ENCODE measurements around the gene ATXN10.
"Not testable (repeated sequence)": the region's sequence is repeated elsewhere in the genome, so short reads cannot be mapped to it uniquely, and the experiment has no call there.

ATXN10 gene

DNA sequence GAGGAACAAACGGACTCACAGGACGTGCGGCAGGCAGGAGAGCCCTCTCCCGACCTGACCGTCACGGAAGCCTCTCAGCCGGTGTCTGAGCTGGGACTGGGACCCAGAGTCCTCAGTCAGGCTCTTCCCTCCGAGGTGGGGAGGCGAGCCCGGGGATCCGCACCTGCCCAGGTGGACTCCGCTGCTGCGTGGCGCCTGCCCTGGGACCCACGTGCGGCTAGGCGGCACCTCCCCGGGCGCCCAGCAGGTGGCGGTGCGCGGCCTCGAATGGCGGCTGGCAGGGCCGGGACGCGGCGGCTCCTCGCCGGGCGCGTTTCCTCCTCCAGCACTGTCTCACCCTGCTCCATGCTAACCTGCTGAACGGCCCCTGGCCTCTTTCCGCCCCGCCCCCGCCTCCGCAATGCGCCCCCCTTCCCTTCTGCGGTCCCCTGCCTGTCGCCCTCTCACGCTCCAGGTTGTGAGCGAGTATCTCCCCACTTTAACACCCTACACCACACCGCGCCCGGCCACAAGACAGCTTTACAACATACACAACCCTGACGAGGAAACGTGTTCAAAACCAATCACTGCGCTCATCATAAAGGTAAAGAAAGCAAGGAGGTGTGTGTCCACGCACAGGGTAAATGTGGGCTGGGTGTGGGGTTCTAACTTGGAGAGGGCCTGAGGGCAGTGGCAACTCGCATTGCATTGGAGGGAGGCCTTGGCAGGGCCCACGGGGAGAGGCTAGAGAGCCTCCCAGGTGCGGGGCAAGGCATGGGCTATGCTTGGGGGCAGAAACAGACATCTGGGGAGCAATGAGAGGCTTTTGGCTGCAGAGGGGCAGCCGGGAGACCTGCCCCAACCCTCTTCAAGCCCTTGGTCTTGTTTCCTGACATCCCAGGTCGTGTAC lies 25.9 kb upstream of the ATXN10 start:
- Histone ChIP-seq H3K9me3 (ENCODE audit: low read length) (no peaks in the 10 kb centered on the region), H3K4me3 (ENCODE audit: low read depth in 1 of 2, low read length in 2 of 2) (no peak overlapping the region)

DNA sequence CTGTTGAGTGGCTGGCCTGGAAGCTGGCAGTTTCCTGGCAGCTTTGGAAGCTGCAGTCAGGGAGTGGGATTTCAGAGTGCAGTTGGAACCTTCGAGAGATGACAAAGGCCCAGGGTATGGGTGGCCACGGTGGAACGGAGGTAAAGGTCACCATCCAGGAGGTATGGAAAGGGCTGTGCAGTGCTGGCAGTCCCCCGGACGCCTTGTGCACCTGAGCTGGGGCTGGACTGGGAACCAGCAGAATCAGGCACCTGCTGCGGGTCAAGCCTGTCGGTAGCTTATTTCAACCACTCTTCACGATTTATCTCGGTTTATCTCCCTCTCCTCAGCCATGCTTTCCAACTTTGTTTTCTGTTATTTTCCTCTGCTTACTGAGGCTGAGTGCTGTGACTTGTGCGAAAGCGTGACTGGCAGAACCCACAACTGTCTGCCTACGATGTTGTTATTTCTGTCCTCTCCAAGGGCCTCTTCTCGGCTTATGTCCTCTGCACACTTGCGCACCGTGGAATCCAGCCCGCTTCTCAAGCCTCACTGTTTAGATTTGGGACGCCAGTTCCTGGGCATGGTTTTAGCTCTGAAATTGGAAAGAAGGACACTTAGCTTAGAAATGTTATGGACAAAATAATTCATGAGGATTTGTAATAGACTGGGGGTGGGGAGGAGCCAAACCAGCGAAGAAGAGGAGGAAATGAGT lies 24.0 kb upstream of the ATXN10 start:
- H3K9ac ChIP-seq (ENCODE audit: low read length): no peak overlapping the region
- H3K4me3 ChIP-seq (ENCODE audit: low read depth in 1 of 2, low read length in 2 of 2): no peak overlapping the region
- H3K9me3 ChIP-seq (ENCODE audit: low read length): no peaks in the 10 kb centered on the region
- no peaks in the 10 kb centered on the region for H3K4me1 ChIP-seq (ENCODE audit: insufficient read depth, low read length)
- no peaks in the 10 kb centered on the region for H3K36me3 ChIP-seq (ENCODE audit: insufficient read depth, low read length)
- H3K27me3 ChIP-seq (ENCODE audit: control insufficient read depth in 1 of 2, insufficient read depth in 2 of 2, low read length in 2 of 2): peaks cover 0 to 12% of the 10 kb centered on the region in 2 donors
- H3K27ac ChIP-seq (ENCODE audit: low read depth, low read length): no peak overlapping the region

More for the DNA sequence above, 25.9 kb upstream of the ATXN10 start:
- Histone ChIP-seq H3K4me1 (ENCODE audit: insufficient read depth, low read length) (no peaks in the 10 kb centered on the region), H3K36me3 (ENCODE audit: insufficient read depth, low read length) (no peaks in the 10 kb centered on the region), H3K27me3 (ENCODE audit: control insufficient read depth in 1 of 2, insufficient read depth in 2 of 2, low read length in 2 of 2) (peaks cover 0 to 12% of the 10 kb centered on the region in 2 donors), H3K27ac (ENCODE audit: low read depth, low read length) (no peak overlapping the region), H3K9ac (ENCODE audit: low read length) (no peak overlapping the region)

DNA sequence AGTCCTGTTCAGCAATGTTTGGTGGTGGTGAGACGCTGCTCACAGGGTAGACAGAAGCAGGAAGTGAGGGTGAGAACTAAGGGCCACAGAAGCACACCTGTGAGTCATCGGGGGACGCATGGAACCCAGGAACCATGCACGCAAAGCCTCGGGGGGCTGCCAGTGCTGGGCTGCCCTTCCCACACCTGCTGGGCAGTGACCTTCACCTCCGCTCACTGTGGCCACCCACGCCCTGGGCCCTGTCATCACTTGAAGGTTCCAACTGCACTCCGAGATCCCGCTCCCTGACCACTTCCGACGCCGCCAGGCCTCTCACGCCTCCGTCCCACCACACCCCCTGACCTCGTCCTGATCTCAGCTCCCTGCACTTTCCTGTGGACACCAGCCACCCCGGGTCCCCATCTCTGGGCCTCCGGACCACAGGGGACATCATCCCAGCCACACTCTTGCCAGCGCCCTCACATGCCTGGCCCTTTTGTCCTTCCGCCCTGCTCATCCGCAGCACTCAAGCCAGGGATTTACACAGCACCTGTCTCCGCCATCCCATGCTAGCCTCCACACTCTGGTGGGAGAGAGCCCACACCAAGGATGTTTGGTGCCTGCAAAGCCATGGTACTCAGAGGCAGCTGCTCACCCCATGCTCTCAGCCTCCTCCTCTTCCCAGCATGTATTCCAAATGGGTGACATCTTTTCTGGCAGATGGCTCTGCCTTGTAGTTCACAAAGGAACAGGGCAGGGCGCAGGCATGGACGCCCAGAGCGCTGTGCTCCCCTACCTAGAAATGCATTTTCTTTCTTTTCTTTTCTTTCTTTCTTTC lies 23.1 kb upstream of the ATXN10 start:
- H3K9ac ChIP-seq (ENCODE audit: low read length): no peak overlapping the region
- H3K4me1 ChIP-seq (ENCODE audit: insufficient read depth, low read length): no peaks in the 10 kb centered on the region
- no peak overlapping the region for H3K27ac ChIP-seq (ENCODE audit: low read depth, low read length)
- no peaks in the 10 kb centered on the region for H3K9me3 ChIP-seq (ENCODE audit: low read length)
- H3K27me3 ChIP-seq (ENCODE audit: control insufficient read depth in 1 of 2, insufficient read depth in 2 of 2, low read length in 2 of 2): peaks cover 0 to 12% of the 10 kb centered on the region in 2 donors
- H3K36me3 ChIP-seq (ENCODE audit: insufficient read depth, low read length): no peaks in the 10 kb centered on the region
- no peak overlapping the region for H3K4me3 ChIP-seq (ENCODE audit: low read depth in 1 of 2, low read length in 2 of 2)

DNA sequence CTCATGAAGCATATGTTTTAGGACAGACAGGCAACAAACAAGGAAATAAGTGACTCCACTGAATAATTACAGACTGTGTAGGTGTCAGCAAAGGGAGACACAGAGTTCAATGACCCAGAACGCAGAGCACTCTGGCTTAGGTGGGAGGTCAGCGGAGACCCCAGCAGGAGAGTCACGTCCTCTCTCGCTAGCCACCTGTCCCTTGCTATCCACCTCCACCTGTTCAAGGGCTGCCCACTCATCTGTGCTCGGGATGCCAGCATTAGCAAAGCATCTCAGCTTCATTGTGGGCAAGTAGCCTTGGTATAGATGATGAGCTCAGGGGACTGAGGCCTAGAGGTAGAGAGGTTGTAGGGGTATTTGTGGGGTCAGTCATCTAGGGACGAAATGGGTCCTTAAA lies 21.8 kb upstream of the ATXN10 start:
- Histone ChIP-seq H3K9ac (ENCODE audit: low read length) (no peak overlapping the region), H3K36me3 (ENCODE audit: insufficient read depth, low read length) (no peaks in the 10 kb centered on the region), H3K9me3 (ENCODE audit: low read length) (no peaks in the 10 kb centered on the region), H3K27me3 (ENCODE audit: control insufficient read depth in 1 of 2, insufficient read depth in 2 of 2, low read length in 2 of 2) (peaks cover 0 to 12% of the 10 kb centered on the region in 2 donors), H3K4me3 (ENCODE audit: low read depth in 1 of 2, low read length in 2 of 2) (no peak overlapping the region), H3K4me1 (ENCODE audit: insufficient read depth, low read length) (no peaks in the 10 kb centered on the region), H3K27ac (ENCODE audit: low read depth, low read length) (no peak overlapping the region)

DNA sequence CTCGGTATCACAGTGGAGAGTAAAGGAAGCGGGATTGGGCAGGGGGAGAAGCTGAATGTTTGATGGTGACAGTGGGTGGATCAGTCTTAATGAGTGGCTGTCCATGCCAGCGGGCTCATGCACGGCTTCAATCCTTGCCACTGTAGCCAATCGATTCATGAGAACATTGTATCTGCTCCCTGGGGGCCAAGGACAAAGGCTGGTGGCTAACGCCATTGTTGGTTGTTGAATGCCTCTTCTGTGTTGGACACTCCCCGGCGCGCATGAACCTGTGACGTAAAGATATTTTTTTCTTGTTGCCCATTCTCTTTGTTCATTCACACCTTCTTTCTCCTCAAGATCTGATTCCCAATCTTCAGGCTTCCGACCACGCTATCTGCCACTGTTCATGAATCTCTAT lies 20.9 kb upstream of the ATXN10 start:
- no peak overlapping the region for H3K9ac ChIP-seq (ENCODE audit: low read length)
- no peaks in the 10 kb centered on the region for H3K4me1 ChIP-seq (ENCODE audit: insufficient read depth, low read length)
- H3K27me3 ChIP-seq (ENCODE audit: control insufficient read depth in 1 of 2, insufficient read depth in 2 of 2, low read length in 2 of 2): peaks cover 0 to 4% of the 10 kb centered on the region in 2 donors
- H3K36me3 ChIP-seq (ENCODE audit: insufficient read depth, low read length): no peaks in the 10 kb centered on the region
- no peaks in the 10 kb centered on the region for H3K9me3 ChIP-seq (ENCODE audit: low read length)
- no peak overlapping the region for H3K27ac ChIP-seq (ENCODE audit: low read depth, low read length)
- no peak overlapping the region for H3K4me3 ChIP-seq (ENCODE audit: low read depth in 1 of 2, low read length in 2 of 2)

DNA sequence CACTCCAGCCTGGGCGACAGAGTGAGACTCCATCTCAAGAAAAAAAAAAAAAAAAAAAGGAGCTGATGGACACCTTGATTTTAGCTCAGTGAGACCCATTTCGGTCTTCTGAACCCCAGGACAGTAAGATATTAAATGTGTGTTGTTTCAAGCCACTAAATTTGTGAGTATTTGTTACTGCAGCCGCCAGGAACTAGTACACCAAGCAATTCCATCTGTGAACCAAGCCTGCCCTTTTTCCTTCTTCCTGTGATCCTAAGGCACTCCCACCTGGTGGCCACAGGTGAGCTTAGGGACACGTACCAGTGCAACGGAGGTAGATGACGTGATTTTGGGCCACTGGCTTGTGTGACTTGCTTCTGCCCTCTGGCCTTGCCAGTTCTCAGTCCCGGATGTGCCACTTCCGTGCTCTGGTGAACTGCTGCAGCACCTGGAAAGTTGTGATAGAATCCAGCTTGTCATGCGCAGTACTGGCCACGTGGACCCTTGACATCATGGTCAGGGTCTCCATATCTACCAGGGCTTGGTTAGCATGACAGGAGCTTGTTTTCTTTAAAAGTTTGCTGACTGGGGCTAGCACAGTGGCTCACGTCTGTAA lies 19.6 kb upstream of the ATXN10 start:
- Histone ChIP-seq H3K27me3 (ENCODE audit: control insufficient read depth in 1 of 2, insufficient read depth in 2 of 2, low read length in 2 of 2) (no peaks in the 10 kb centered on the region), H3K4me1 (ENCODE audit: insufficient read depth, low read length) (no peaks in the 10 kb centered on the region), H3K27ac (ENCODE audit: low read depth, low read length) (no peak overlapping the region), H3K9ac (ENCODE audit: low read length) (no peak overlapping the region), H3K9me3 (ENCODE audit: low read length) (no peaks in the 10 kb centered on the region), H3K4me3 (ENCODE audit: low read depth in 1 of 2, low read length in 2 of 2) (no peak overlapping the region), H3K36me3 (ENCODE audit: insufficient read depth, low read length) (no peaks in the 10 kb centered on the region)

DNA sequence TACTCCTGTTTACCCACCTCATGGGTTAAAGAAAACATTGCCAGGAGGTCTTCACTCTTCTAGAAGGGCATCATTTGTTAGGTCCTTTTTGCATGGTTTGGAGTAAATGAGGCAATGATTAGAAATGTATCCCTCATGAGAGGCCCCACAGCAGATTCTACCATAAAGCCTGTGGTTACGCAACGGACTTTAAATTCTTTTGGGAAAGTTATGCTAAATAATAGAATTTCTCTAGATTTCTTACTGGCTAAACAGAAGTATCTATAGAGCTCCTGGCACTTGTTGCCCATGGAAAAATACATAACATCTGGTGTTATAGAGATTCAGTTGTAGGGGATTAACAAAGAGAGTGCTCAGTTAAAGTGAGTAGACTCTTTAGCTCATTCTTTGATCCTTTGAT lies 15.1 kb upstream of the ATXN10 start:
- no peak overlapping the region for H3K9ac ChIP-seq (ENCODE audit: low read length)
- no peak overlapping the region for H3K4me3 ChIP-seq (ENCODE audit: low read depth in 1 of 2, low read length in 2 of 2)
- no peaks in the 10 kb centered on the region for H3K36me3 ChIP-seq (ENCODE audit: insufficient read depth, low read length)
- H3K4me1 ChIP-seq (ENCODE audit: insufficient read depth, low read length): no peaks in the 10 kb centered on the region
- no peaks in the 10 kb centered on the region for H3K27me3 ChIP-seq (ENCODE audit: control insufficient read depth in 1 of 2, insufficient read depth in 2 of 2, low read length in 2 of 2)
- no peaks in the 10 kb centered on the region for H3K9me3 ChIP-seq (ENCODE audit: low read length)
- H3K27ac ChIP-seq (ENCODE audit: low read depth, low read length): no peak overlapping the region

DNA sequence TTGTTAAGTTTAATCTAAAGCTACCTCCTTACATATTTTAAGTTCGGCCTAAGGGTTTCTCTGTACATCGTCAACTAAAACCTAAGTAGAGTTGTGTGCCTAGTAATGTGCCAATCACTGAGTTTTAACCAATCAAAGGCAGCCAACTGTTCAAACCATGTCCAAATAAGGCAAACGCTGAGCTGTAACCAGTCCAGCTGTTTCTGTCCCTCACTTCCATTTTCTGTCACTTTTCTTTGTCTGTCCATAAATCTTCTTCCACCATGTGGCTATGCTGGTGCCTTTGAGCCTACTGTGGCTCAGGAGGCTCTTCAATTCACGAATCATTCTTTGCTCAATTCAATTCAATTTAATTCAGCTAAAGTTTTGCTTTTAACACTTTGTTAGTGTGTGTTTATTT lies 13.9 kb upstream of the ATXN10 start:
- Histone ChIP-seq H3K4me3 (ENCODE audit: low read depth in 1 of 2, low read length in 2 of 2) (no peak overlapping the region), H3K9me3 (ENCODE audit: low read length) (no peaks in the 10 kb centered on the region), H3K36me3 (ENCODE audit: insufficient read depth, low read length) (no peaks in the 10 kb centered on the region), H3K9ac (ENCODE audit: low read length) (no peak overlapping the region), H3K4me1 (ENCODE audit: insufficient read depth, low read length) (no peaks in the 10 kb centered on the region), H3K27ac (ENCODE audit: low read depth, low read length) (no peak overlapping the region), H3K27me3 (ENCODE audit: control insufficient read depth in 1 of 2, insufficient read depth in 2 of 2, low read length in 2 of 2) (no peaks in the 10 kb centered on the region)

DNA sequence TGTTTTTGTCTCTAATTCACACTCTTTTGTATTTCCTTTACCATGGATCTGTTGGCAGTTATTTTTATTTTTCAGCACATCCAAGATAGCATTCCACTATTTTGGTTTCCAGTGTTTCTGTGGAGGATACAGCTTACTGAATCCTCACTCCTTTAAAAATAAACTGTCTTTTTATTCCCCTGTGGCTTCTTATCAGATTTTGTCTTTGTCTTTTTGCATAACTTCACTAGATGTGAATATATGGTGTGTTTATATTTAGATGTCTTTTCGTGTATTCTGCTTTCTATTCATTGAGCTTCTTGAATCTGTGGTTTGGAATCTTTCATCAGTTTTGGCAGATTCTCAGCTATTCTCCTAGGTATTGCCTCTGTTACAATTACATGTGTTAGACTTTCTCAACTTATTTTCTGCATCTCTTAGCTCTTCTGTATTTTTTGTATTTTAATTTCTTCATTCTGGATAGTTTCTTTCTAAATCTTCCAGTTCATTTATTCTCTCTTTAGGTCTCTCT lies 7.4 kb upstream of the ATXN10 start:
- Histone ChIP-seq H3K9ac (ENCODE audit: low read length) (no peak overlapping the region), H3K27ac (ENCODE audit: low read depth, low read length) (no peak overlapping the region), H3K4me3 (ENCODE audit: low read depth in 1 of 2, low read length in 2 of 2) (no peak overlapping the region), H3K27me3 (ENCODE audit: control insufficient read depth in 1 of 2, insufficient read depth in 2 of 2, low read length in 2 of 2) (no peaks in the 10 kb centered on the region), H3K4me1 (ENCODE audit: insufficient read depth, low read length) (no peaks in the 10 kb centered on the region), H3K9me3 (ENCODE audit: low read length) (no peaks in the 10 kb centered on the region), H3K36me3 (ENCODE audit: insufficient read depth, low read length) (no peaks in the 10 kb centered on the region)

DNA sequence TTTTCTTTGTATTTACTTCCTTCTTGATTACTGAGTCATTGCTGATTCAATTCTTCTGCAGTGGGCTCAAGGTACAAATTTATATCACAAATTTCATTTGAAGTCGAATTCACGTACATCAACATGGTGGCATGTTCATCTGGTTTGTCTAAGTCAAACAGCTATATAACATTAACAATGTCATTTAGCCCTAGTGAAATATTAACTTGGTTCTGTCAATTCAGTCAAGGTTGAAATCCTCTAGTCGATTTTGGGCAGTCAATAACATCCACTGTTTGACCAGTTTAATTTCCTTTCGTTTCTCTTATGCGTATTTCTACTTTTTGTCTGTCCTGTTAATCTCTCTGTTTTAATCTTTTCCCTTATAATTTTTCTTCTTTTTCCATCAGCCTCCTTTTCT lies 4.1 kb upstream of the ATXN10 start:
- H3K9me3 ChIP-seq (ENCODE audit: low read length): no peaks in the 10 kb centered on the region
- no peak overlapping the region for H3K9ac ChIP-seq (ENCODE audit: low read length)
- H3K36me3 ChIP-seq (ENCODE audit: insufficient read depth, low read length): no peaks in the 10 kb centered on the region
- H3K27me3 ChIP-seq (ENCODE audit: control insufficient read depth in 1 of 2, insufficient read depth in 2 of 2, low read length in 2 of 2): no peaks in the 10 kb centered on the region
- peaks cover 5% of the 10 kb centered on the region for H3K4me1 ChIP-seq (ENCODE audit: insufficient read depth, low read length)
- H3K27ac ChIP-seq (ENCODE audit: low read depth, low read length): no peak overlapping the region
- no peak overlapping the region for H3K4me3 ChIP-seq (ENCODE audit: low read depth in 1 of 2, low read length in 2 of 2)

DNA sequence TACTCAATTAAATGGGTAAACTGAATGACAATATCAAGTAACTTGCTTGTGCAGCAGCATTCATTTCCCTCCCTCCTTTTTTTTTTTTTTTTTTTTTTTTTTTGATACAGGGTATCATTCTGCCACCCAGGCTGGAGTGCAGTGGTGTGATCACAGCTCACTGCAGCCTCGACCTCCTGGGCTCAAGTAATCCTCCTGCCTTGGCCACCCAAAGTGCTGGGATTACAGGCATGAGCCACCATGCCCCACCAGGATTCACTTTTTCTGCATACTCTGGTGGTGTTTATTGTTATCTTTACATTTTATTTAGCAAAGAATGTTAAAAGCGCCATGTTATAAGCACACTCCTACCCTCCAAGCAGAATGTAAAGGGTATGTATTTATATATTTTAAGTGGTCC lies 1.3 kb upstream of the ATXN10 start:
- not testable (repeated sequence) for H3K9ac ChIP-seq (ENCODE audit: low read length); H3K27ac ChIP-seq (ENCODE audit: low read depth, low read length); H3K4me3 ChIP-seq (ENCODE audit: low read depth in 1 of 2, low read length in 2 of 2); H3K36me3 ChIP-seq (ENCODE audit: insufficient read depth, low read length); H3K9me3 ChIP-seq (ENCODE audit: low read length); H3K27me3 ChIP-seq (ENCODE audit: control insufficient read depth in 1 of 2, insufficient read depth in 2 of 2, low read length in 2 of 2)
- H3K4me1 ChIP-seq (ENCODE audit: insufficient read depth, low read length): peaks cover 20% of the 10 kb centered on the region
